ENCODE data around the gene DACH1.
"Not testable (repeated sequence)": the region's sequence is repeated elsewhere in the genome, so short reads cannot be mapped to it uniquely, and the experiment has no call there.

The DACH1 gene

DNA sequence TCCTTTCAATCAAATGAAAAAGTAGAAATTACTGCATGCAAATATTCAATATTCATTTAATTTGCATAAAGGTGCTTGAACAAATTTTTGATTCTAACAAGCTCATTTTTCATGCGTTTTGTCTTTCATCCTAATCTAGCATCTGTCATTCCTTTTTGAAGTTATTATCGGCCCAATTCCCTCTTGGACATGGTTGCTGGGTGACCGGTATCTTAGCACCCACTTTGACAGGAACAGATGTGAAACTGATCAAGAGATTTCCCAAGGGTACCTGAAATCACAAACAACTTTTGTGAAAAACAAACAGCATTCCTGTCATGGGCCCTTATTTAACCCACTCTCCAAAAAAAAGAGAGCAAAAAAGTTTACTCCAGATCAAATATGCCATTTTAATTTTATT lies 13.3 kb downstream of the DACH1 start:
- no peak overlapping the region for H3K4me3 ChIP-seq (ENCODE audit: low read depth, low read length)
- TF ChIP-seq, protein P1, sequence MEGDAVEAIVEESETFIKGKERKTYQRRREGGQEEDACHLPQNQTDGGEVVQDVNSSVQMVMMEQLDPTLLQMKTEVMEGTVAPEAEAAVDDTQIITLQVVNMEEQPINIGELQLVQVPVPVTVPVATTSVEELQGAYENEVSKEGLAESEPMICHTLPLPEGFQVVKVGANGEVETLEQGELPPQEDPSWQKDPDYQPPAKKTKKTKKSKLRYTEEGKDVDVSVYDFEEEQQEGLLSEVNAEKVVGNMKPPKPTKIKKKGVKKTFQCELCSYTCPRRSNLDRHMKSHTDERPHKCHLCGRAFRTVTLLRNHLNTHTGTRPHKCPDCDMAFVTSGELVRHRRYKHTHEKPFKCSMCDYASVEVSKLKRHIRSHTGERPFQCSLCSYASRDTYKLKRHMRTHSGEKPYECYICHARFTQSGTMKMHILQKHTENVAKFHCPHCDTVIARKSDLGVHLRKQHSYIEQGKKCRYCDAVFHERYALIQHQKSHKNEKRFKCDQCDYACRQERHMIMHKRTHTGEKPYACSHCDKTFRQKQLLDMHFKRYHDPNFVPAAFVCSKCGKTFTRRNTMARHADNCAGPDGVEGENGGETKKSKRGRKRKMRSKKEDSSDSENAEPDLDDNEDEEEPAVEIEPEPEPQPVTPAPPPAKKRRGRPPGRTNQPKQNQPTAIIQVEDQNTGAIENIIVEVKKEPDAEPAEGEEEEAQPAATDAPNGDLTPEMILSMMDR (IDR thresholded peaks at IDR 0.05; ENCODE audit: insufficient read depth, low read depth, low read length, missing control alignments), result no peak
- no peak for DNase-seq (ENCODE audit: low read depth)

- H3K4me3 ChIP-seq (ENCODE audit: low read depth, low read length), result no peak overlapping the region
Measured at GRCh38 chr13:71852736-71853135, 14.3 kb downstream of the DACH1 start.

DNA sequence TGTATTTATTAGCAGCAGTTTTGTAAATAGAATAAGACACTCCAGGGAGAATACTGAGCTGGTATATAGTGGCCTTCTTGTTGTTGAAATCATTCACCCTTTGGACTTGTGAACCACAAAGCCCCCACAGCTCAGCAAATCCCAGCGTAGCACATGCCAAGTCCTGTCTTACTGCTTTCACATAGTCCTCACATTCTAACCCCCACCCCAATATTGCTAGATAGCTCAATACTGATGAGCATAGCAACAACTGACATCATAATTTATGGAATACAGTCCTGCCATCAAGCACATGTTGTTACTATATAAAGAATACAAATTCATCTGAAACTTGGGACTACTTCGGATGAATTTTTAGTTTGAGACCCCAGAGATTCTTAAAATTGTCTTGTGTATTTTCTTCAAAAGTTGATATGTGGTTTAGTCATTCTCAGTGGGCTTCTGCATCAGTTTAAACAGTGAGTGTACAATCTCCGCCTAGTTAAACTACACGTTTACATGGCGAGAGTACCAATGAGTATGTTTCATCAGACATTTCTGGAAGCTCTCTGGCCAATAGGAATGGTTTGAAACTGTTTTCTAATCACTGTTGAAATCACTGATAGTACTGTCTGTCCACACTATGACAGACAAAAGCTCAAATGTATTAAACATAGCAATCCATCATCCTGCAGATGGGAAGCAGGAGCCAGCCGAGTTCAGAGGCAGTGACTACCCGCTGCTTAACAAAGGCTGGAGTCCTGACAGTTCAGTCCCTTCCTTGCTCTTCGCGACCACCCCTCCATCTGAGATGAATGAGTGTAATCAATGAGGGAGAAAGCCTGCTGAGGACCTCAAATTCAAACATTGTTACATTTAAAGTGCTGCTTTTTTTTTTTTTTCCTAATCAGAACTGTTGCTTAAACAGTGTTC lies 15.2 kb downstream of the DACH1 start:
- no peak for DNase-seq (ENCODE audit: low read depth)
- TF ChIP-seq, protein P1 (IDR thresholded peaks at IDR 0.05; ENCODE audit: insufficient read depth, low read depth, low read length, missing control alignments), result no peak
- H3K4me3 ChIP-seq (ENCODE audit: low read depth, low read length), result no peak overlapping the region

More at GRCh38 chr13:71852736-71853135, 14.3 kb downstream of the DACH1 start:
- DNase-seq (ENCODE audit: low read depth), result no peak
- TF ChIP-seq, protein P1 (IDR thresholded peaks at IDR 0.05; ENCODE audit: insufficient read depth, low read depth, low read length, missing control alignments), result no peak

- TF ChIP-seq, protein P1 (IDR thresholded peaks at IDR 0.05; ENCODE audit: insufficient read depth, low read depth, low read length, missing control alignments), result no peak
- no peak overlapping the region for H3K4me3 ChIP-seq (ENCODE audit: low read depth, low read length)
- DNase-seq (ENCODE audit: low read depth), result no peak
Measured at GRCh38 chr13:71842003-71842402, 25.0 kb downstream of the DACH1 start.

DNA sequence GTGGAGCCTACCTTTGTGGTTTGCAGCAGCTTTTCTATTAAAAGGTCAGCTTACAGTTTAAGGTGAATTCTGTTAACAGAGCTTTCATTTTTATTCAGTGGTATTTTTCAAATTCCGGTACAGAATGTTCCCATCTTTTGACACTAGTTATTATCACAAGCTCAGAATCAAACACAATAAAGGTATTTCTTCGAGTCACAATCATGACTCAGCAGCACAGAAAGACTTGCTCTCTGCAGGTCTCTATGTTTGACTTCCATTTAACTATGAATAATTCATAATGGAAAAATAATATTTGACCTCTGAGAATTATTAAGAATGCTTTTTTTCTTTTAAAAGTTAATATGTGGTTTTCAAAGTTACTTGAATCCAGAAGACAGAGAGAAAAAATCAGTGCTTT lies 28.2 kb downstream of the DACH1 start:
- DNase-seq (ENCODE audit: low read depth), result no peak
- TF ChIP-seq, protein P1 (IDR thresholded peaks at IDR 0.05; ENCODE audit: insufficient read depth, low read depth, low read length, missing control alignments), result no peak
- H3K4me3 ChIP-seq (ENCODE audit: low read depth, low read length), result no peak overlapping the region

- H3K4me3 ChIP-seq (ENCODE audit: low read depth, low read length); DNase-seq (ENCODE audit: low read depth): not testable (repeated sequence)
Measured at GRCh38 chr13:71837582-71837981, 29.4 kb downstream of the DACH1 start.

GRCh38 chr13:71831716-71832115 lies 35.3 kb downstream of the DACH1 start:
- TF ChIP-seq, protein P1 (IDR thresholded peaks at IDR 0.05; ENCODE audit: insufficient read depth, low read depth, low read length, missing control alignments), result no peak
- DNase-seq (ENCODE audit: low read depth), result no peak
- H3K4me3 ChIP-seq (ENCODE audit: low read depth, low read length), result no peak overlapping the region
